SK-N-SH treated with all-trans-retinoic acid at 6 μM for 48 hours (cell line): ENCODE data around the gene MEF2C.

Source experiments
- ATAC-seq: fragments of 200-7000 bp; cut with Tn5 transposase; 3 replicates; pipeline ENCODE4 v1.9.1; 2020; ENCODE audit warnings: mild to moderate bottlenecking, moderate library complexity
- ARNTL ChIP-seq: fragments of 450-650 bp; formaldehyde crosslinking; IDR thresholded peaks from 2 replicates; pipeline ENCODE4 v1.5.0; 2020; ENCODE audit warnings: low read depth, mild to moderate bottlenecking, moderate library complexity, borderline replicate concordance
- BACH2 ChIP-seq: fragments of 250-450 bp; sonication (Bioruptor Pico); IDR thresholded peaks from 2 replicates; pipeline ENCODE4 v1.9.0; 2021; ENCODE audit warnings: mild to moderate bottlenecking, borderline replicate concordance
- ESRRG ChIP-seq: fragments of 250-450 bp; sonication (Bioruptor Pico); IDR thresholded peaks from 2 replicates; pipeline ENCODE4 v1.6.1; 2021; ENCODE audit warnings: mild to moderate bottlenecking
- ISL1 ChIP-seq: fragments of 250-450 bp; sonication (Bioruptor Pico); IDR thresholded peaks from 2 replicates; pipeline ENCODE4 v2.1.2; 2022; ENCODE audit warnings: mild to moderate bottlenecking, moderate library complexity
- OSR1 ChIP-seq: fragments of 250-450 bp; sonication (Bioruptor Pico); IDR thresholded peaks from 2 replicates; pipeline ENCODE4 v1.8.0; 2022; ENCODE audit warnings: moderate library complexity, mild to moderate bottlenecking, inconsistent platforms
- PPARA ChIP-seq: fragments of 250-450 bp; sonication (Bioruptor Pico); IDR thresholded peaks from 2 replicates; pipeline ENCODE4 v1.5.0; 2020; ENCODE audit warnings: mild to moderate bottlenecking, borderline replicate concordance
- SNAI2 ChIP-seq: fragments of 250-450 bp; sonication (Bioruptor Pico); IDR thresholded peaks from 2 replicates; pipeline ENCODE4 v1.5.0; 2020; ENCODE audit warnings: mild to moderate bottlenecking, moderate library complexity
- TCF4 ChIP-seq: fragments of 250-450 bp; sonication (Bioruptor Pico); IDR thresholded peaks from 2 replicates; pipeline ENCODE4 v1.8.0; 2021; ENCODE audit warnings: mild to moderate bottlenecking, moderate library complexity, borderline replicate concordance
- ZC3H10 ChIP-seq: fragments of 250-450 bp; sonication (Bioruptor Pico); IDR thresholded peaks from 2 replicates; pipeline ENCODE4 v1.5.1; 2021; ENCODE audit warnings: mild to moderate bottlenecking, moderate library complexity
- ZFP3 ChIP-seq: fragments of 250-450 bp; sonication (Bioruptor Pico); IDR thresholded peaks from 2 replicates; pipeline ENCODE4 v1.5.0; 2020; ENCODE audit warnings: mild to moderate bottlenecking, moderate library complexity
- ZFP30 ChIP-seq: fragments of 450-650 bp; formaldehyde crosslinking; IDR thresholded peaks from 2 replicates; pipeline ENCODE4 v1.5.0; 2022; ENCODE audit warnings: mild to moderate bottlenecking, moderate library complexity
- ZNF565 ChIP-seq: fragments of 450-650 bp; formaldehyde crosslinking; conservative IDR thresholded peaks from 2 replicates; pipeline ENCODE4 v1.5.0; 2020; ENCODE audit warnings: low read depth, mild to moderate bottlenecking, moderate library complexity
- ZNF70 ChIP-seq: fragments of 450-650 bp; formaldehyde crosslinking; IDR thresholded peaks from 2 replicates; pipeline ENCODE4 v1.5.0; 2020; ENCODE audit warnings: mild to moderate bottlenecking, moderate library complexity
- ZNF8 ChIP-seq: fragments of 450-650 bp; formaldehyde crosslinking; IDR thresholded peaks from 2 replicates; pipeline ENCODE4 v1.5.0; 2020; ENCODE audit warnings: mild to moderate bottlenecking, moderate library complexity
- TF ChIP-seq, protein P1 (sequence below): fragments of 250-450 bp; sonication (Bioruptor Pico); IDR thresholded peaks from 2 replicates; pipeline ENCODE4 v1.8.0; 2021; ENCODE audit warnings: low read depth, mild to moderate bottlenecking, moderate library complexity, borderline replicate concordance
- TF ChIP-seq, protein P2 (sequence below): fragments of 250-450 bp; sonication (Bioruptor Pico); IDR thresholded peaks from 2 replicates; pipeline ENCODE4 v1.5.0; 2020; ENCODE audit warnings: mild to moderate bottlenecking, moderate library complexity
- TF ChIP-seq, protein P3 (sequence below): fragments of 250-450 bp; sonication (Bioruptor Pico); IDR thresholded peaks from 2 replicates; pipeline ENCODE4 v1.8.0; 2020; ENCODE audit warnings: mild to moderate bottlenecking, moderate library complexity, borderline replicate concordance
- TF ChIP-seq, protein P4 (sequence below): fragments of 250-450 bp; sonication (Bioruptor Pico); IDR thresholded peaks from 2 replicates; pipeline ENCODE4 v1.5.1; 2021; ENCODE audit warnings: mild to moderate bottlenecking, moderate library complexity

MEF2C gene

GRCh38 chr5:88707216-88707965 lies 175.6 kb downstream of the MEF2C start (continued):
- TF ChIP-seq, protein P1, sequence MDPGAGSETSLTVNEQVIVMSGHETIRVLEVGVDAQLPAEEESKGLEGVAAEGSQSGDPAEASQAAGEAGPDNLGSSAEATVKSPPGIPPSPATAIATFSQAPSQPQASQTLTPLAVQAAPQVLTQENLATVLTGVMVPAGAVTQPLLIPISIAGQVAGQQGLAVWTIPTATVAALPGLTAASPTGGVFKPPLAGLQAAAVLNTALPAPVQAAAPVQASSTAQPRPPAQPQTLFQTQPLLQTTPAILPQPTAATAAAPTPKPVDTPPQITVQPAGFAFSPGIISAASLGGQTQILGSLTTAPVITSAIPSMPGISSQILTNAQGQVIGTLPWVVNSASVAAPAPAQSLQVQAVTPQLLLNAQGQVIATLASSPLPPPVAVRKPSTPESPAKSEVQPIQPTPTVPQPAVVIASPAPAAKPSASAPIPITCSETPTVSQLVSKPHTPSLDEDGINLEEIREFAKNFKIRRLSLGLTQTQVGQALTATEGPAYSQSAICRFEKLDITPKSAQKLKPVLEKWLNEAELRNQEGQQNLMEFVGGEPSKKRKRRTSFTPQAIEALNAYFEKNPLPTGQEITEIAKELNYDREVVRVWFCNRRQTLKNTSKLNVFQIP (CRISPR knock-in tag) = no peak
- TF ChIP-seq BACH2 (CRISPR knock-in tag) = no peak

- no peak for ATAC-seq
- TF ChIP-seq ISL1 (CRISPR knock-in tag) = no peak
- no peak for TF ChIP-seq ZC3H10 (CRISPR knock-in tag)
- no peak for TF ChIP-seq ZNF70 (CRISPR knock-in tag)
- TF ChIP-seq ZNF565 (CRISPR knock-in tag) = no peak
- no peak for TF ChIP-seq ZFP30 (CRISPR knock-in tag)
- TF ChIP-seq OSR1 (CRISPR knock-in tag) = no peak
- no peak for TF ChIP-seq ESRRG (CRISPR knock-in tag)
- TF ChIP-seq ZNF8 = no peak
- no peak for TF ChIP-seq ZFP3 (CRISPR knock-in tag)
- TF ChIP-seq TCF4 (CRISPR knock-in tag) = no peak
- TF ChIP-seq, protein P2, sequence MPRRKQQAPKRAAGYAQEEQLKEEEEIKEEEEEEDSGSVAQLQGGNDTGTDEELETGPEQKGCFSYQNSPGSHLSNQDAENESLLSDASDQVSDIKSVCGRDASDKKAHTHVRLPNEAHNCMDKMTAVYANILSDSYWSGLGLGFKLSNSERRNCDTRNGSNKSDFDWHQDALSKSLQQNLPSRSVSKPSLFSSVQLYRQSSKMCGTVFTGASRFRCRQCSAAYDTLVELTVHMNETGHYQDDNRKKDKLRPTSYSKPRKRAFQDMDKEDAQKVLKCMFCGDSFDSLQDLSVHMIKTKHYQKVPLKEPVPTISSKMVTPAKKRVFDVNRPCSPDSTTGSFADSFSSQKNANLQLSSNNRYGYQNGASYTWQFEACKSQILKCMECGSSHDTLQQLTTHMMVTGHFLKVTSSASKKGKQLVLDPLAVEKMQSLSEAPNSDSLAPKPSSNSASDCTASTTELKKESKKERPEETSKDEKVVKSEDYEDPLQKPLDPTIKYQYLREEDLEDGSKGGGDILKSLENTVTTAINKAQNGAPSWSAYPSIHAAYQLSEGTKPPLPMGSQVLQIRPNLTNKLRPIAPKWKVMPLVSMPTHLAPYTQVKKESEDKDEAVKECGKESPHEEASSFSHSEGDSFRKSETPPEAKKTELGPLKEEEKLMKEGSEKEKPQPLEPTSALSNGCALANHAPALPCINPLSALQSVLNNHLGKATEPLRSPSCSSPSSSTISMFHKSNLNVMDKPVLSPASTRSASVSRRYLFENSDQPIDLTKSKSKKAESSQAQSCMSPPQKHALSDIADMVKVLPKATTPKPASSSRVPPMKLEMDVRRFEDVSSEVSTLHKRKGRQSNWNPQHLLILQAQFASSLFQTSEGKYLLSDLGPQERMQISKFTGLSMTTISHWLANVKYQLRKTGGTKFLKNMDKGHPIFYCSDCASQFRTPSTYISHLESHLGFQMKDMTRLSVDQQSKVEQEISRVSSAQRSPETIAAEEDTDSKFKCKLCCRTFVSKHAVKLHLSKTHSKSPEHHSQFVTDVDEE (CRISPR knock-in tag) = no peak
- TF ChIP-seq ARNTL (CRISPR knock-in tag) = no peak
- no peak for TF ChIP-seq SNAI2 (CRISPR knock-in tag)
- TF ChIP-seq, protein P3, sequence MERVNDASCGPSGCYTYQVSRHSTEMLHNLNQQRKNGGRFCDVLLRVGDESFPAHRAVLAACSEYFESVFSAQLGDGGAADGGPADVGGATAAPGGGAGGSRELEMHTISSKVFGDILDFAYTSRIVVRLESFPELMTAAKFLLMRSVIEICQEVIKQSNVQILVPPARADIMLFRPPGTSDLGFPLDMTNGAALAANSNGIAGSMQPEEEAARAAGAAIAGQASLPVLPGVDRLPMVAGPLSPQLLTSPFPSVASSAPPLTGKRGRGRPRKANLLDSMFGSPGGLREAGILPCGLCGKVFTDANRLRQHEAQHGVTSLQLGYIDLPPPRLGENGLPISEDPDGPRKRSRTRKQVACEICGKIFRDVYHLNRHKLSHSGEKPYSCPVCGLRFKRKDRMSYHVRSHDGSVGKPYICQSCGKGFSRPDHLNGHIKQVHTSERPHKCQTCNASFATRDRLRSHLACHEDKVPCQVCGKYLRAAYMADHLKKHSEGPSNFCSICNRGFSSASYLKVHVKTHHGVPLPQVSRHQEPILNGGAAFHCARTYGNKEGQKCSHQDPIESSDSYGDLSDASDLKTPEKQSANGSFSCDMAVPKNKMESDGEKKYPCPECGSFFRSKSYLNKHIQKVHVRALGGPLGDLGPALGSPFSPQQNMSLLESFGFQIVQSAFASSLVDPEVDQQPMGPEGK (CRISPR knock-in tag) = no peak
- TF ChIP-seq, protein P4, sequence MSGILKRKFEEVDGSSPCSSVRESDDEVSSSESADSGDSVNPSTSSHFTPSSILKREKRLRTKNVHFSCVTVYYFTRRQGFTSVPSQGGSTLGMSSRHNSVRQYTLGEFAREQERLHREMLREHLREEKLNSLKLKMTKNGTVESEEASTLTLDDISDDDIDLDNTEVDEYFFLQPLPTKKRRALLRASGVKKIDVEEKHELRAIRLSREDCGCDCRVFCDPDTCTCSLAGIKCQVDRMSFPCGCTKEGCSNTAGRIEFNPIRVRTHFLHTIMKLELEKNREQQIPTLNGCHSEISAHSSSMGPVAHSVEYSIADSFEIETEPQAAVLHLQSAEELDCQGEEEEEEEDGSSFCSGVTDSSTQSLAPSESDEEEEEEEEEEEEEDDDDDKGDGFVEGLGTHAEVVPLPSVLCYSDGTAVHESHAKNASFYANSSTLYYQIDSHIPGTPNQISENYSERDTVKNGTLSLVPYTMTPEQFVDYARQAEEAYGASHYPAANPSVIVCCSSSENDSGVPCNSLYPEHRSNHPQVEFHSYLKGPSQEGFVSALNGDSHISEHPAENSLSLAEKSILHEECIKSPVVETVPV (CRISPR knock-in tag) = no peak
Observed at GRCh38 chr5:88702332-88702731, 180.7 kb downstream of the MEF2C start.

DNA sequence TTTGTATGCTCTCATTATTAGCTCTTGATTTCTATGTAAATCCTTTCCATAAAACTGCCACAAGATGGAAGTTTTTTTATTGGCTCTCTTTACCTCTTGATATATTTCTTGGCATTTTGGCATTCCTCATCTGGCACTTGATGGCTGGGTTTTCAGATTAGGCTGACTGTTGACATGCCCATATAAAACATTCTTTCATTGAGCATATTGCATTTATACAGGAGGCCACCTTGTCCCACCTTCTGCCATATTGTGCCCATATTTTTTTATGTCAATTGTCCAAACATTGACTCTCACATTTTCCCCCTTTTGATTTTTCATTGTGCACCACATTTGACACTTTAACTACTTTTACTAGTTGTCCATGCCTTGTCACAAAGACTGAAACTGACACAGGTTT lies 182.9 kb downstream of the MEF2C start:
- TF ChIP-seq BACH2 (CRISPR knock-in tag) = no peak
- TF ChIP-seq PPARA (CRISPR knock-in tag) = no peak
- no peak for TF ChIP-seq ZNF565 (CRISPR knock-in tag)
- TF ChIP-seq, protein P2 (CRISPR knock-in tag) = no peak
- TF ChIP-seq ISL1 (CRISPR knock-in tag) = no peak
- TF ChIP-seq, protein P3 (CRISPR knock-in tag) = no peak
- TF ChIP-seq OSR1 (CRISPR knock-in tag) = no peak
- no peak for ATAC-seq
